PC-9 (cell line): ENCODE measurements around the gene NR3C1. TPM values are rescaled to one million over a fixed set of nuclear protein-coding genes. Genes with fewer than 3 reads are reported as not detected.
A peak's percentile ranks its signal among the peaks of the same experiment; 100 is the strongest.

Experiments used
- BruUV-seq: library from RNA; stranded (reverse); fragments of 400-500 nt; replicated peaks from 2 replicates; lab custom pipeline; 2021; lab: Mats Ljungman, UMichigan
- CTCF ChIA-PET: fragments of 300-600 bp; sonication (Branson Sonifier 250); formaldehyde crosslinking; loops from one replicate; lab custom pipeline; 2022; ENCODE audit warnings: antibody characterized with exemption; lab: Charles Lee
- POLR2A ChIA-PET: fragments of 300-600 bp; sonication (Branson Sonifier 250); formaldehyde crosslinking; loops from one replicate; lab custom pipeline; 2022; ENCODE audit warnings: antibody characterized with exemption; ENCODE audit not compliant: unreplicated experiment; lab: Charles Lee
- DNase-seq, 2 experiments: peaks; one replicate each; pipeline versions ENCODE4 v3.0.0 to v3.0.0-alpha.2; 2015 to 2022; ENCODE audit warnings: mixed read lengths in 1 of 2
- H2AFZ ChIP-seq: fragments of 200-600 bp; sonication (generic); 2 replicates; pipeline ENCODE4 v1.8.1; 2017; ENCODE audit warnings: antibody characterized with exemption
- H3F3A ChIP-seq: fragments of 200-600 bp; sonication (generic); 2 replicates; pipeline ENCODE4 v1.8.1; 2017; ENCODE audit warnings: antibody characterized with exemption, mild to moderate bottlenecking, low read depth; ENCODE audit not compliant: insufficient read depth
- H3K27ac ChIP-seq: fragments of 200-600 bp; sonication (generic); 2 replicates; pipeline ENCODE4 v1.6.1; 2016; ENCODE audit warnings: mixed run types
- H3K27me3 ChIP-seq: fragments of 200-600 bp; sonication (generic); 2 replicates; pipeline ENCODE4 v1.6.1; 2016; ENCODE audit warnings: low read depth, mixed run types; ENCODE audit not compliant: insufficient read depth
- H3K36me3 ChIP-seq: fragments of 200-600 bp; sonication (generic); 2 replicates; pipeline ENCODE4 v1.6.1; 2016; ENCODE audit warnings: low read depth, mixed run types
- H3K4me1 ChIP-seq: fragments of 200-600 bp; sonication (generic); replicated peaks from 2 replicates; pipeline ENCODE4 v1.6.1; 2016; ENCODE audit warnings: mixed run types; ENCODE audit not compliant: insufficient read depth
- H3K4me2 ChIP-seq: fragments of 200-600 bp; sonication (generic); 2 replicates; pipeline ENCODE4 v1.6.1; 2017; ENCODE audit warnings: mixed run types
- H3K4me3 ChIP-seq: fragments of 200-600 bp; sonication (generic); 2 replicates; pipeline ENCODE4 v1.6.1; 2016; ENCODE audit warnings: mixed run types
- H3K79me2 ChIP-seq: fragments of 200-600 bp; sonication (generic); 2 replicates; pipeline ENCODE4 v1.6.1; 2017; ENCODE audit warnings: low read depth, mixed run types
- H3K9me2 ChIP-seq: fragments of 200-600 bp; sonication (generic); 2 replicates; pipeline ENCODE4 v1.8.1; 2017; ENCODE audit warnings: mild to moderate bottlenecking; ENCODE audit not compliant: insufficient read depth
- H3K9me3 ChIP-seq: fragments of 200-600 bp; sonication (generic); 2 replicates; pipeline ENCODE4 v1.8.1; 2016; ENCODE audit warnings: low read depth; ENCODE audit not compliant: insufficient read depth
- H4K20me1 ChIP-seq: fragments of 200-600 bp; sonication (generic); 2 replicates; pipeline ENCODE4 v1.8.1; 2017; ENCODE audit not compliant: insufficient read depth
- CTCF ChIP-seq: fragments of 200-600 bp; sonication (generic); conservative IDR thresholded peaks from 2 replicates; pipeline ENCODE4 v1.6.1; 2017; ENCODE audit warnings: mixed run types, antibody characterized with exemption, mild to moderate bottlenecking, moderate library complexity
- EZH2 ChIP-seq: fragments of 200-600 bp; sonication (generic); IDR thresholded peaks from 2 replicates; pipeline ENCODE4 v1.8.0; 2017; ENCODE audit warnings: antibody characterized with exemption, low read depth
- intact Hi-C: fragments of 100-400 bp; cut with micrococcal nuclease; formaldehyde crosslinking; loops from one replicate; pipeline ENCODE4 v1.10.0; 2022; ENCODE audit not compliant: unreplicated experiment
- total RNA-seq: library from RNA; stranded (reverse); gene quantifications from 2 replicates; pipeline ENCODE4 v1.2.3, GENCODE V29; 2021

NR3C1 gene
- total RNA-seq, 1 experiment from 2014 or later = 52.8 TPM

- POLR2A ChIA-PET = no interaction called here
- no TSS peak for BruUV-seq
- H4K20me1 ChIP-seq = no peaks in the 10 kb centered on the region
- H3K27ac ChIP-seq = no peak overlapping the region
- peak overlapping the region; percentile 9; the same call in 1 of the 2 replicates for H2AFZ ChIP-seq
- TF ChIP-seq EZH2 (no peak), CTCF (no peak)
- intact Hi-C loops = no loop called here
- CTCF ChIA-PET = interaction anchor here (0.6 kb wide), 1 partner anchor 382 kb away, joined by 3 read pairs; no protein-coding TSS in a partner anchor
- H3K4me1 ChIP-seq = peaks cover 17% of the 10 kb centered on the region
- H3K4me3 ChIP-seq = no peak overlapping the region
- no peaks in the 10 kb centered on the region for H3K9me3 ChIP-seq
- DNase-seq = peak in 1 of 2 experiments; percentile 73
- H3K27me3 ChIP-seq = no peaks in the 10 kb centered on the region
- H3K9me2 ChIP-seq = no peaks in the 10 kb centered on the region
- H3K79me2 ChIP-seq = no peaks in the 10 kb centered on the region
- peaks cover 12% of the 10 kb centered on the region for H3F3A ChIP-seq
- peak overlapping the region; percentile 59 for H3K4me2 ChIP-seq
- no peaks in the 10 kb centered on the region for H3K36me3 ChIP-seq
Observed at GRCh38 chr5:143418140-143418866, 14.8 kb upstream of the NR3C1 start.

GRCh38 chr5:143417503-143418139 lies 14.1 kb upstream of the NR3C1 start:
- no peaks in the 10 kb centered on the region for H3K27me3 ChIP-seq
- no peak overlapping the region for H3K27ac ChIP-seq
- intact Hi-C loops = no loop called here
- no peaks in the 10 kb centered on the region for H3K9me2 ChIP-seq
- ChIA-PET POLR2A (no interaction called here), CTCF (no interaction called here)
- no peaks in the 10 kb centered on the region for H4K20me1 ChIP-seq
- H3K4me2 ChIP-seq = peak overlapping the region; percentile 59
- H3K79me2 ChIP-seq = no peaks in the 10 kb centered on the region
- no peak for DNase-seq
- H3K36me3 ChIP-seq = no peaks in the 10 kb centered on the region
- BruUV-seq = no TSS peak
- no peak overlapping the region; the same call in 1 of the 2 replicates for H2AFZ ChIP-seq
- H3K4me3 ChIP-seq = no peak overlapping the region
- H3K4me1 ChIP-seq = peaks cover 23% of the 10 kb centered on the region
- no peaks in the 10 kb centered on the region for H3K9me3 ChIP-seq
- peaks cover 12% of the 10 kb centered on the region for H3F3A ChIP-seq
- no peak for TF ChIP-seq EZH2
- no peak for TF ChIP-seq CTCF

- BruUV-seq = no TSS peak
- Histone ChIP-seq H3F3A (peaks cover 12% of the 10 kb centered on the region), H3K27me3 (no peaks in the 10 kb centered on the region), H3K36me3 (no peaks in the 10 kb centered on the region), H3K79me2 (no peaks in the 10 kb centered on the region), H3K9me3 (no peaks in the 10 kb centered on the region), H3K9me2 (no peaks in the 10 kb centered on the region), H3K4me1 (peaks cover 27% of the 10 kb centered on the region), H3K4me2 (no peak overlapping the region), H3K27ac (no peak overlapping the region), H4K20me1 (no peaks in the 10 kb centered on the region), H2AFZ (no peak overlapping the region), H3K4me3 (no peak overlapping the region)
- TF ChIP-seq CTCF (no peak), EZH2 (no peak)
- no peak for DNase-seq
- intact Hi-C loops = no loop called here
- ChIA-PET POLR2A (no interaction called here), CTCF (no interaction called here)
Observed at GRCh38 chr5:143416411-143416810, 12.9 kb upstream of the NR3C1 start.
